GM18517 (cell line): Measurements from ENCODE around the gene HOXB6.

Experiments used
- ATAC-seq: cut with Tn5 transposase; IDR thresholded peaks from one replicate; pipeline ENCODE4 v1.9.1; 2021; ENCODE audit warnings: mild to moderate bottlenecking, moderate library complexity; ENCODE audit not compliant: unreplicated experiment

HOXB6 gene

GRCh38 chr17:48568499-48569239 lies 36.1 kb downstream of the HOXB6 start:
- no peak for ATAC-seq

- no peak for ATAC-seq
Measured at GRCh38 chr17:48567646-48568354, 37.0 kb downstream of the HOXB6 start.

DNA sequence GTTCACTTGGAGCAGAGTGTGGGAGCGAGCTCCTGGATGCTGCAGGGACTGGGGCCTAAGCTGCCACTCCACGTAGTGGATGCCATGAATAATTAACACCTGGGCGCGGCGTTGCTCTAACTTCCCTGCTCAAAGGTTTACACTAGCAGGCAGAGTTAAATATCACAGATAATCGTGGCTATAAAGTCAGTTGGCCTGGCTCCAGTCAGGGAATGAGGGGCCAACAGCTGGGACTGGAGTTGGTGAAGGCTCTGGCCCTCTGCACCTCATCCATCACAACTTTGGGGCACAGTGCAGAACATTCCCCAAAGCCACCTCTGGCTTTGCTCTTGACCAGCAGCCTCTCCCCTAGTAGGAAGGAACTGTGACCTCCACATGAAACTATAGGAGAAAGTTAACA lies 37.6 kb downstream of the HOXB6 start:
- ATAC-seq = no peak

DNA sequence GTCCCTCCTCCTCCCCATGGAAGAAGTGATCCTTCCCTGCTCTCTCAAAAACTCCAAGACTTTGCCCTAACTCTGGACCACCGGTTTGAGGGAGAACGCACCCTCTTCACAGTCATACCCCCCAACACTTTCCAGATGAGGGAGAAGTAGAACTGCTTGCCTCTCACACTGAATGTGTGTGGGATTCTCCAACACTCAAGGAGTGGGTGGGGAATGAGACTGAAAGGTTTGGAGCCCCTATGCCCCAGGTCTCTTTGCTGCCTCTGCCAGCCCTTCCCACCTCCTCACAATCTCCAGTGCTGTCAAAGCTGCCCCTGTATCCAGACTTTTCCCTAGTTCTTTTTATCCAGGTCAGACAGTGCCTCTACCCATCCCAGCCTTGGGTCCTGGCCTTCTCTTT lies 38.1 kb downstream of the HOXB6 start:
- ATAC-seq = no peak

DNA sequence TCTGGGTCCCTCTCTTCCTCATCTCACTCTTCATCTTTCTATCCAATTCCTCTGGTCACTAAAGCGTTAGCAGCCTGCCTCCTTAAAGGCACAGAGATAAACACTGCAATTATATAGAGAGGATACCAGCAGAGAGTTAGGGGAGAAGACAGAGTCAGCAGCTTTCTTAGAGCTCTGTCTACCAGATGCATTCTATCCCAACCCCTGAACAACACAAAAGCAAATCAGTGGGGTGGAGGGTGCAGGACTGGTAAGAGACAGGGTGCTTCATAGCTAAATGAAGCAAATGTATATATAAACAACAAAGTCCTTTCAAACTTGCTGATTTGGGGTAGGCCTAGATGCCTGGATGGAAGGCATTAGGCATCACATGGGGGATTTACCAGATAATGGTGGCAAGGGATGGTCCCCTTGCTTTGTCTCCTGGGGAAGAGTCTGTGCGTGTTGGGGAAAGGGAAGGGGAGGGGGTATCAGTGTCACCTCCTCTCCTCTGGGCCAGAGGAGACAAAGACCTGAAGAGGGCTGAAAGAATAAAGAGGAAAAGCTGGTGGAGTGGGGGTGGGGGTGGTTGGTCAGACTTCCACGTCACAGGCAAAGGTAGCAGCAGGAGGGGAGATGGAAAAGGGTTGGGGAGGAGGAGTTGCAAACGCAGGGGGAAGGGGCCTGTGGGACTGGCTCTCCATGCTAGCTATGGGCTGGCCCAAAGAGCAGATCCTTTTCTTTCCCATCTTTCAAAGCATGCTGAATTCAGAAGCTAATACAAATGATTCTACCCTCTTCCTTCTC lies 38.7 kb downstream of the HOXB6 start:
- no peak for ATAC-seq

GRCh38 chr17:48565022-48565554 lies 39.7 kb downstream of the HOXB6 start:
- ATAC-seq = no peak

GRCh38 chr17:48564188-48565021 lies 40.4 kb downstream of the HOXB6 start:
- ATAC-seq = no peak

- ATAC-seq = no peak
Measured at GRCh38 chr17:48563867-48564187, 41.0 kb downstream of the HOXB6 start.

GRCh38 chr17:48563385-48563838 lies 41.4 kb downstream of the HOXB6 start:
- ATAC-seq = no peak

- no peak for ATAC-seq
Measured at GRCh38 chr17:48562934-48563333, 41.9 kb downstream of the HOXB6 start.

DNA sequence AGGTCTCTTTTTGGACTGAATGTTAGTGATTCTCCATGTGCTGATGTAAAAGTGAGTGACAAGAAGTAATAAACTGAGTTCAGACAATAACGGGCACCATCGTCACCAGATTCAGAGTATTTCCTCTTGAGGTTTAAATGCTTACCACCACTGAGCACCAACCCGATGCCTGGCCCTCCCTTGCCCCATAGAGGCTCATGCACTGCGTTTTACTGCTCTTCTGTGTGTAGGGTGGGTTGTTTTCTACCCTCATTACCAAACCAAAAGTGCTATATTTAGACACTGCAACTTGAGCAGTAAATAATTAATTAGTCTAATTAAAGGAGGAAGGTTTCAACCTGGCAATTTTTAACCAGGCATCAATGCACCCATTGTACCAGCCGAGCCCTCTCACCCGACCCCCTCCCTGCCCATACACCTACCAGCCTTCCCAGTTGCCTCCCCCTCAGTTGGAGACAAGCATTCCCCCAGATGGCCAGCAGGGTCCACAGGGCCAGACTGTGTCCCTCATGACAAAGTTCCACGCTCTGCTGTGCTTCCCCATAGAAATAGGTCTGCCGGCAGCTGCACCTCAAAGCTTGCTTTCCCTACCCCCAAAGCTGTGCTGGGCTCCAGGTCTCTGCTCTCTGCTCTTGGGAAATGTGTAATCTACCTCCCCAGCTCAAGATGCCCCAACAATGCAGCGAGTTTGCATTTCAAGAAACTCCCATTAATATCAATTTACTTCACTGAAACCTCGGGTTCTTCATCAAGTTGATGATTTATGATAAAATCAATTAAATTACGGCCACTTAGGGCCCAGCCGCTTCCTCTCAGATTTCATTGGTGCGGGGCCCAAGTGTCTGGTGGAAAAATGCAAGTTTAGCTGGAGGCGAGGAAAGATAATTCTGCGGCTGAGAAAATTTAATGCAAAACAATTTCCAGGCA lies 42.6 kb downstream of the HOXB6 start:
- ATAC-seq = peak; percentile 64

DNA sequence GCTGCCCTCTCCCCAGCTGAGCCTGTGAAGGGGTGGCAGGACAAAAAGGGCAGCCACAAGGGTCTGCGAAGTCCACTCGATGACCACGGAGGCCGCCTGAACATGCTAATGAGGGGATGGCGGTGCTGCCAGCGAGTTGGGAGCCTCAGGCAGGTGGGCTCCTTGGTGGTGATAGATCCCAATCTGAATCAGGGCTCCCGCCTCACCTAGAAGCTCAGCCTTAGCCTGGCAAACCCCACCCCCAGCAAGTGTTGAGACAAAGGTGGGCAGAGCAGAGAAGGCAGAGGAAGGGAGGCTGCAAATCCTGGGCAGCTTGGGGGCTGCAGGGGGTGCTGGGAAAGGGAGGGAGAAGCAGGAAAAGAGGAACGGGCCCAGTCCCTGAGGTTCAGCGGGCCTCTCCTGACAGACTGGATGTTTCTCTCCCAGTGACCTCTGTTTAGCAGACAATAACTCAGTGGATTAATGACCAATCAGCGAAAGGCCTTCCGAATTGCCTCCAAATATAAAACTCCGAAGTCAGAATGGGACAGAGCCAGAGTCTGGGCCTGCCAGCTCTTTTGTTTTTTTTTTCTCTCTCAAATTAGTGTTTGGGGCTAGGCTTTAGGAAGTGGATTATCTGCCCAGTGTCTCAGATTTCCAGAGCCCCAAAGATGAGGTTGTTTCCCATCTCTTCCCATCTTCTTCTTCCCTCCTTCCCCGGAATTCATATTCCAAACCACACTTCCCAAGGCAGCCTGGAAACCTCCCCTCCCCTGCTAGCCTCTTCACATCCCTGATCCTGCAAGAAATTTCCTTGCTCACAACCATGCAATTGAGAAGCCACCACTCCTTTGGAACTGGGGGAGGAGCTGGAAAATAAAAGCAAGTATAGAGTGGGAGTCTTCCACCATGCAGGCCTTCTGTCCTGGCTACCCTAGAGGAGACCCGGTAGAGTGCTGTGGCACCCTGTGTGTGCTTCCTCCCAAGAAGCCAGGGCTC lies 44.7 kb downstream of the HOXB6 start:
- no peak for ATAC-seq

- no peak for ATAC-seq
Measured at GRCh38 chr17:48559122-48559839, 45.5 kb downstream of the HOXB6 start.

- ATAC-seq = no peak
Measured at GRCh38 chr17:48558831-48559121, 46.0 kb downstream of the HOXB6 start.

GRCh38 chr17:48558057-48558830 lies 46.5 kb downstream of the HOXB6 start:
- no peak for ATAC-seq

GRCh38 chr17:48556576-48557401 lies 48.0 kb downstream of the HOXB6 start:
- no peak for ATAC-seq
